ENCODE data around the gene HMBS.
"Not testable (repeated sequence)": the region's sequence is repeated elsewhere in the genome, so short reads cannot be mapped to it uniquely, and the experiment has no call there.

HMBS gene

GRCh38 chr11:119095066-119095880, 10.6 kb downstream of the HMBS start:
- in situ Hi-C loops (cut with MboI; ENCODE audit: low pct_unique_long_range_greater_than_20kb, low sequenced_read_pairs): no loop called here
- peak; percentile 100 for DNase-seq

GRCh38 chr11:119099711-119100110, 15.0 kb downstream of the HMBS start:
- in situ Hi-C loops (cut with MboI; ENCODE audit: low pct_unique_long_range_greater_than_20kb, low sequenced_read_pairs): no loop called here
- no peak for DNase-seq

- DNase-seq: peak; percentile 67
- in situ Hi-C loops (cut with MboI; ENCODE audit: low pct_unique_long_range_greater_than_20kb, low sequenced_read_pairs): no loop called here
Measured at GRCh38 chr11:119100246-119100970, 15.7 kb downstream of the HMBS start.

GRCh38 chr11:119100994-119101758, 16.5 kb downstream of the HMBS start:
- in situ Hi-C loops (cut with MboI; ENCODE audit: low pct_unique_long_range_greater_than_20kb, low sequenced_read_pairs): no loop called here
- no peak for DNase-seq

- in situ Hi-C loops (cut with MboI; ENCODE audit: low pct_unique_long_range_greater_than_20kb, low sequenced_read_pairs): no loop called here
- peak; percentile 96 for DNase-seq
Measured at GRCh38 chr11:119101759-119102423, 17.2 kb downstream of the HMBS start, which contains the start of gene DPAGT1. Gene DPAGT1, minus strand, starts transcription at chr11:119101853. Its CDS starts 198 bp downstream, at chr11:119101655.

- in situ Hi-C loops (cut with MboI; ENCODE audit: low pct_unique_long_range_greater_than_20kb, low sequenced_read_pairs); DNase-seq: not testable (repeated sequence)
Measured at GRCh38 chr11:119103161-119103664, 18.5 kb downstream of the HMBS start.

- DNase-seq: peak; percentile 31
- in situ Hi-C loops (cut with MboI; ENCODE audit: low pct_unique_long_range_greater_than_20kb, low sequenced_read_pairs): no loop called here
Measured at GRCh38 chr11:119103793-119104192, 19.1 kb downstream of the HMBS start.

- in situ Hi-C loops (cut with MboI; ENCODE audit: low pct_unique_long_range_greater_than_20kb, low sequenced_read_pairs): no loop called here
- peak; percentile 92 for DNase-seq
Measured at GRCh38 chr11:119106564-119107537, 22.2 kb downstream of the HMBS start, which contains the start of gene C2CD2L. Gene C2CD2L, plus strand, starts transcription at chr11:119107344. Its CDS starts 398 bp downstream, at chr11:119107742.

- in situ Hi-C loops (cut with MboI; ENCODE audit: low pct_unique_long_range_greater_than_20kb, low sequenced_read_pairs): no loop called here
- no peak for DNase-seq
Measured at GRCh38 chr11:119107538-119108145, 23.0 kb downstream of the HMBS start.

GRCh38 chr11:119108146-119108856, 23.6 kb downstream of the HMBS start:
- peak; percentile 52 for DNase-seq

GRCh38 chr11:119108857-119109221, 24.2 kb downstream of the HMBS start:
- in situ Hi-C loops (cut with MboI; ENCODE audit: low pct_unique_long_range_greater_than_20kb, low sequenced_read_pairs): no loop called here

More at GRCh38 chr11:119108146-119108856, 23.6 kb downstream of the HMBS start:
- in situ Hi-C loops (cut with MboI; ENCODE audit: low pct_unique_long_range_greater_than_20kb, low sequenced_read_pairs): no loop called here

GRCh38 chr11:119109843-119110242, 25.2 kb downstream of the HMBS start:
- no peak for DNase-seq
- in situ Hi-C loops (cut with MboI; ENCODE audit: low pct_unique_long_range_greater_than_20kb, low sequenced_read_pairs): no loop called here

More at GRCh38 chr11:119108857-119109221, 24.2 kb downstream of the HMBS start:
- DNase-seq: no peak

GRCh38 chr11:119110439-119110838, 25.8 kb downstream of the HMBS start:
- in situ Hi-C loops (cut with MboI; ENCODE audit: low pct_unique_long_range_greater_than_20kb, low sequenced_read_pairs): no loop called here
- no peak for DNase-seq

- DNase-seq: no peak
- in situ Hi-C loops (cut with MboI; ENCODE audit: low pct_unique_long_range_greater_than_20kb, low sequenced_read_pairs): no loop called here
Measured at GRCh38 chr11:119111361-119111925, 26.8 kb downstream of the HMBS start.

GRCh38 chr11:119112314-119113020, 27.8 kb downstream of the HMBS start:
- DNase-seq: no peak
- in situ Hi-C loops (cut with MboI; ENCODE audit: low pct_unique_long_range_greater_than_20kb, low sequenced_read_pairs): no loop called here

GRCh38 chr11:119113716-119114115, 29.0 kb downstream of the HMBS start:
- in situ Hi-C loops (cut with MboI; ENCODE audit: low pct_unique_long_range_greater_than_20kb, low sequenced_read_pairs): no loop called here

More at GRCh38 chr11:119113716-119114115, 29.0 kb downstream of the HMBS start:
- DNase-seq: no peak
